GM23338 (cell line): Measurements from ENCODE around the gene RHOB. TPM values are rescaled to one million over a fixed set of nuclear protein-coding genes. Genes with fewer than 3 reads are reported as not detected.

ENCODE experiments used
- ATAC-seq: fragments of 200-7000 bp; cut with Tn5 transposase; 3 replicates; pipeline ENCODE4 v1.9.1; 2020
- DNase-seq: peaks from one replicate; pipeline ENCODE4 v3.0.0-alpha.2; 2015; ENCODE audit warnings: low spot score
- H2AFZ ChIP-seq: fragments of 200-600 bp; sonication (generic); 2 replicates; pipeline ENCODE4 v1.8.0; 2016; ENCODE audit warnings: antibody characterized with exemption, mild to moderate bottlenecking, moderate library complexity
- H3F3A ChIP-seq: fragments of 200-600 bp; sonication (generic); replicated peaks from 2 replicates; pipeline ENCODE4 v1.8.0; 2017; ENCODE audit warnings: antibody characterized with exemption, mixed run types, low read depth
- H3K27ac ChIP-seq: fragments of 200-600 bp; sonication (generic); 2 replicates; pipeline ENCODE4 v1.6.1; 2016; ENCODE audit warnings: low read depth
- H3K27me3 ChIP-seq: fragments of 200-600 bp; sonication (generic); 2 replicates; pipeline ENCODE4 v1.8.0; 2016; ENCODE audit warnings: mild to moderate bottlenecking, mixed run types, moderate library complexity; ENCODE audit not compliant: insufficient read depth
- H3K36me3 ChIP-seq: fragments of 200-600 bp; sonication (generic); 2 replicates; pipeline ENCODE4 v1.8.0; 2016; ENCODE audit warnings: mild to moderate bottlenecking; ENCODE audit not compliant: insufficient read depth
- H3K4me1 ChIP-seq: fragments of 200-600 bp; sonication (generic); 2 replicates; pipeline ENCODE4 v1.8.0; 2016; ENCODE audit warnings: mild to moderate bottlenecking, moderate library complexity; ENCODE audit not compliant: insufficient read depth
- H3K4me2 ChIP-seq: fragments of 200-600 bp; sonication (generic); 2 replicates; pipeline ENCODE4 v1.7.1; 2017; ENCODE audit warnings: mixed run types
- H3K4me3 ChIP-seq: fragments of 200-600 bp; sonication (generic); 2 replicates; pipeline ENCODE4 v1.6.1; 2016; ENCODE audit warnings: mixed run types
- H3K79me2 ChIP-seq: fragments of 200-600 bp; sonication (generic); replicated peaks from 2 replicates; pipeline ENCODE4 v1.8.0; 2017; ENCODE audit warnings: mild to moderate bottlenecking; ENCODE audit not compliant: insufficient read depth
- H3K9me2 ChIP-seq: fragments of 200-600 bp; sonication (generic); 2 replicates; pipeline ENCODE4 v1.8.0; 2017; ENCODE audit not compliant: insufficient read depth
- H4K20me1 ChIP-seq: fragments of 200-600 bp; sonication (generic); replicated peaks from 2 replicates; pipeline ENCODE4 v1.8.0; 2017; ENCODE audit warnings: mild to moderate bottlenecking; ENCODE audit not compliant: insufficient read depth
- H3K27ac Mint-ChIP-seq: 2 replicates; pipeline ENCODE4 v1.8.0; 2020; ENCODE audit warnings: inconsistent platforms, mild to moderate bottlenecking, moderate library complexity, mixed read lengths
- H3K27me3 Mint-ChIP-seq: 3 replicates; pipeline ENCODE4 v1.8.0; 2022; ENCODE audit warnings: low read depth, mild to moderate bottlenecking, moderate library complexity, mixed read lengths, inconsistent platforms; ENCODE audit not compliant: insufficient read depth, poor library complexity
- H3K36me3 Mint-ChIP-seq: 3 replicates; pipeline ENCODE4 v1.8.0; 2021; ENCODE audit warnings: low read depth, mild to moderate bottlenecking, inconsistent platforms, moderate library complexity, mixed read lengths
- H3K4me1 Mint-ChIP-seq: 3 replicates; pipeline ENCODE4 v1.8.0; 2020; ENCODE audit warnings: mild to moderate bottlenecking, inconsistent platforms, mixed read lengths
- H3K4me3 Mint-ChIP-seq: 3 replicates; pipeline ENCODE4 v1.8.0; 2021; ENCODE audit warnings: moderate library complexity, mild to moderate bottlenecking, inconsistent platforms, mixed read lengths
- H3K9me3 Mint-ChIP-seq: 3 replicates; pipeline ENCODE4 v1.8.0; 2020; ENCODE audit warnings: moderate library complexity, mild to moderate bottlenecking, inconsistent platforms, mixed read lengths
- CREB1 ChIP-seq: fragments of 250-450 bp; sonication (Bioruptor Pico); IDR thresholded peaks from 2 replicates; pipeline ENCODE4 v1.5.0; 2020; ENCODE audit warnings: low read depth, mild to moderate bottlenecking, moderate library complexity
- CTCF ChIP-seq, 2 experiments: fragments of 200-600 bp in 1 of 2; sonication (generic) in 1 of 2; conservative IDR thresholded peaks; 2 replicates each; pipeline versions ENCODE4 v1.5.1 to v1.6.1; 2016 to 2017; ENCODE audit warnings: antibody characterized with exemption in 2 of 2, low read depth in 2 of 2, mild to moderate bottlenecking in 2 of 2, moderate library complexity in 1 of 2
- ETS1 ChIP-seq: IDR thresholded peaks from 2 replicates; pipeline ENCODE4 v1.6.1; 2016; ENCODE audit warnings: antibody characterized with exemption
- EZH2 ChIP-seq: fragments of 200-600 bp; sonication (generic); IDR thresholded peaks from one replicate; pipeline ENCODE4 v1.8.0; 2017; ENCODE audit warnings: antibody characterized with exemption, mild to moderate bottlenecking, low read depth; ENCODE audit not compliant: unreplicated experiment
- EZH2phosphoT487 ChIP-seq: fragments of 200-600 bp; sonication (generic); IDR thresholded peaks from one replicate; pipeline ENCODE4 v1.8.1; 2018; ENCODE audit warnings: antibody characterized with exemption; ENCODE audit not compliant: unreplicated experiment
- JUNB ChIP-seq: IDR thresholded peaks from one replicate; pipeline ENCODE4 v1.6.1; 2016; ENCODE audit warnings: antibody characterized with exemption; ENCODE audit not compliant: unreplicated experiment
- NANOG ChIP-seq: IDR thresholded peaks from 2 replicates; pipeline ENCODE4 v1.6.1; 2016; ENCODE audit warnings: antibody characterized with exemption, borderline replicate concordance
- POLR2AphosphoS5 ChIP-seq: IDR thresholded peaks from 2 replicates; pipeline ENCODE4 v1.6.1; 2016; ENCODE audit warnings: antibody characterized with exemption, low read depth
- REST ChIP-seq: IDR thresholded peaks from one replicate; pipeline ENCODE4 v1.6.1; 2018; ENCODE audit warnings: antibody characterized with exemption; ENCODE audit not compliant: unreplicated experiment
- STAT1 ChIP-seq: IDR thresholded peaks from one replicate; pipeline ENCODE4 v1.6.1; 2016; ENCODE audit warnings: antibody characterized with exemption; ENCODE audit not compliant: unreplicated experiment
- ZNF114 ChIP-seq: fragments of 250-450 bp; sonication (Bioruptor Pico); IDR thresholded peaks from 2 replicates; pipeline ENCODE4 v1.5.0; 2020; ENCODE audit warnings: mild to moderate bottlenecking, moderate library complexity
- ZNF331 ChIP-seq: fragments of 250-450 bp; sonication (Bioruptor Pico); IDR thresholded peaks from 2 replicates; pipeline ENCODE4 v1.5.0; 2020; ENCODE audit warnings: low read depth, mild to moderate bottlenecking, moderate library complexity
- ZNF462 ChIP-seq: fragments of 250-450 bp; sonication (Bioruptor Pico); IDR thresholded peaks from 2 replicates; pipeline ENCODE4 v1.5.0; 2020; ENCODE audit warnings: mild to moderate bottlenecking, moderate library complexity
- polyA plus RNA-seq: library from polyadenylated mRNA; unstranded; fragments of >200 nt; fragmentation: Nextera tagmentation; extraction: Ambion mirVana; gene quantifications from 2 replicates; pipeline ENCODE4 v1.2.1, GENCODE V29; 2016
- total RNA-seq: library from RNA; depleted of rRNA; stranded (reverse); fragments of >200 nt; shearing (Covaris generic); gene quantifications from 2 replicates; pipeline ENCODE4 v1.2.3, GENCODE V29; 2014

RHOB gene
- total and polyA plus RNA-seq, 2 experiments from 2014 or later: 6.6 to 26.9 TPM

GRCh38 chr2:20476481-20476880, 29.6 kb downstream of the RHOB start:
- TF ChIP-seq NANOG (no peak), CTCF (conservative IDR thresholded peaks at IDR 0.05; ENCODE audit: low read depth in 2 of 2) (no peak), ZNF331 (no peak), ZNF462 (CRISPR knock-in tag) (no peak), EZH2phosphoT487 (no peak), CREB1 (CRISPR knock-in tag) (no peak), REST (no peak), ETS1 (no peak), POLR2AphosphoS5 (no peak), JUNB (no peak), ZNF114 (CRISPR knock-in tag) (no peak), STAT1 (no peak), EZH2 (no peak)
- no peak for DNase-seq
- 0 out of 2 replicates have a peak, but pooled peaks cover 2% of the 10 kb centered on the region for H3K9me2 ChIP-seq
- Mint-ChIP-seq H3K36me3 (no peaks in the 10 kb centered on the region), H3K4me1 (no peaks in the 10 kb centered on the region), H3K9me3 (no peaks in the 10 kb centered on the region), H3K27me3 (no peaks in the 10 kb centered on the region), H3K4me3 (no peak overlapping the region), H3K27ac (no peak overlapping the region)
- H4K20me1 ChIP-seq: no peaks in the 10 kb centered on the region
- H3K4me1 ChIP-seq: no peaks in the 10 kb centered on the region
- no peak for ATAC-seq
- no peak overlapping the region for H3K27ac ChIP-seq
- H3K36me3 ChIP-seq: no peaks in the 10 kb centered on the region
- H3K4me2 ChIP-seq: no peak overlapping the region
- no peak overlapping the region for H2AFZ ChIP-seq
- H3K4me3 ChIP-seq: no peak overlapping the region
- no peaks in the 10 kb centered on the region for H3F3A ChIP-seq
- no peaks in the 10 kb centered on the region for H3K79me2 ChIP-seq
- H3K27me3 ChIP-seq: no peaks in the 10 kb centered on the region
